Measurements from ENCODE around the gene C1orf216. TPM values are rescaled to one million over a fixed set of nuclear protein-coding genes. Genes with fewer than 3 reads are reported as not detected.

Gene C1orf216
- total RNA-seq, 1 experiment from 2014 or later = 13.4 TPM

- no TSS peak for BruUV-seq (replicated peaks)
- Histone ChIP-seq H3K79me2 (ENCODE audit: low read length) (no peaks in the 10 kb centered on the region), H3K9me3 (ENCODE audit: low read length) (no peaks in the 10 kb centered on the region), H3K4me3 (ENCODE audit: low read length) (no peak overlapping the region), H3K9me2 (replicated peaks; ENCODE audit: low read length) (no peaks in the 10 kb centered on the region), H3K27ac (ENCODE audit: low read length) (no peak overlapping the region), H3K36me3 (ENCODE audit: low read depth, low read length) (no peaks in the 10 kb centered on the region), H4K20me1 (ENCODE audit: low read length) (no peaks in the 10 kb centered on the region), H3K4me2 (ENCODE audit: low read length) (no peak overlapping the region), H3K9ac (ENCODE audit: low read length) (no peak overlapping the region), H3K4me1 (ENCODE audit: insufficient read depth, low read length) (no peaks in the 10 kb centered on the region), H2AFZ (ENCODE audit: low read length) (no peak overlapping the region), H3F3A (ENCODE audit: low read length, unreplicated experiment) (no peaks in the 10 kb centered on the region), H3K27me3 (ENCODE audit: low read length) (peaks cover 25% of the 10 kb centered on the region)
- CTCF ChIA-PET = no interaction called here
- intact Hi-C loops (cut with micrococcal nuclease) = no loop called here
- TF ChIP-seq CTCF (conservative IDR thresholded peaks at IDR 0.05; ENCODE audit: low read depth, low read length) (no peak), EZH2 (IDR thresholded peaks at IDR 0.05; ENCODE audit: low read length, unreplicated experiment) (no peak), EZH2phosphoT487 (IDR thresholded peaks at IDR 0.05; ENCODE audit: borderline replicate concordance, low read length) (no peak)
- POLR2A ChIA-PET (ENCODE audit: unreplicated experiment) = no interaction called here
- ATAC-seq = no peak
- DNase-seq = no peak
Measured at GRCh38 chr1:35675773-35676172, 42.9 kb downstream of the C1orf216 start.

GRCh38 chr1:35674111-35674510 is 44.6 kb downstream of the C1orf216 start:
- no peaks in the 10 kb centered on the region for H3K79me2 ChIP-seq (ENCODE audit: low read length)
- H4K20me1 ChIP-seq (ENCODE audit: low read length) = no peaks in the 10 kb centered on the region
- no peaks in the 10 kb centered on the region for H3K36me3 ChIP-seq (ENCODE audit: low read depth, low read length)
- H3K4me2 ChIP-seq (ENCODE audit: low read length) = no peak overlapping the region
- H2AFZ ChIP-seq (ENCODE audit: low read length) = 0 out of 2 replicates have a peak overlapping the region, but pooled peaks have one; percentile 42
- DNase-seq (no peak), ATAC-seq (no peak)
- H3K9me2 ChIP-seq (replicated peaks; ENCODE audit: low read length) = no peaks in the 10 kb centered on the region
- no peak overlapping the region for H3K9ac ChIP-seq (ENCODE audit: low read length)
- BruUV-seq (replicated peaks) = no TSS peak
- ChIA-PET CTCF (no interaction called here), POLR2A (ENCODE audit: unreplicated experiment) (no interaction called here)
- no peaks in the 10 kb centered on the region for H3K4me1 ChIP-seq (ENCODE audit: insufficient read depth, low read length)
- no peaks in the 10 kb centered on the region for H3K9me3 ChIP-seq (ENCODE audit: low read length)
- H3K27ac ChIP-seq (ENCODE audit: low read length) = no peak overlapping the region
- H3K27me3 ChIP-seq (ENCODE audit: low read length) = peaks cover 20% of the 10 kb centered on the region
- intact Hi-C loops (cut with micrococcal nuclease) = no loop called here
- H3F3A ChIP-seq (ENCODE audit: low read length, unreplicated experiment) = no peaks in the 10 kb centered on the region
- H3K4me3 ChIP-seq (ENCODE audit: low read length) = no peak overlapping the region
- TF ChIP-seq EZH2 (IDR thresholded peaks at IDR 0.05; ENCODE audit: low read length, unreplicated experiment) = no peak
- no peak for TF ChIP-seq CTCF (conservative IDR thresholded peaks at IDR 0.05; ENCODE audit: low read depth, low read length)
- TF ChIP-seq EZH2phosphoT487 (IDR thresholded peaks at IDR 0.05; ENCODE audit: borderline replicate concordance, low read length) = no peak

GRCh38 chr1:35672116-35672515 is 46.6 kb downstream of the C1orf216 start:
- POLR2A ChIA-PET (ENCODE audit: unreplicated experiment) = interaction anchor here (0.6 kb wide), 1 partner anchor 284 kb away, joined by 3 read pairs; no protein-coding TSS in a partner anchor

More at GRCh38 chr1:35672116-35672515, 46.6 kb downstream of the C1orf216 start:
- Histone ChIP-seq H3K9me3 (ENCODE audit: low read length) (no peaks in the 10 kb centered on the region), H2AFZ (ENCODE audit: low read length) (no peak overlapping the region), H3K27me3 (ENCODE audit: low read length) (peaks cover 12% of the 10 kb centered on the region), H3K4me1 (ENCODE audit: insufficient read depth, low read length) (no peaks in the 10 kb centered on the region), H3K36me3 (ENCODE audit: low read depth, low read length) (no peaks in the 10 kb centered on the region), H3K4me2 (ENCODE audit: low read length) (no peak overlapping the region), H3K4me3 (ENCODE audit: low read length) (no peak overlapping the region), H3K9me2 (replicated peaks; ENCODE audit: low read length) (no peaks in the 10 kb centered on the region), H3K27ac (ENCODE audit: low read length) (no peak overlapping the region), H3K79me2 (ENCODE audit: low read length) (no peaks in the 10 kb centered on the region), H3K9ac (ENCODE audit: low read length) (no peak overlapping the region), H3F3A (ENCODE audit: low read length, unreplicated experiment) (no peaks in the 10 kb centered on the region), H4K20me1 (ENCODE audit: low read length) (no peaks in the 10 kb centered on the region)
- CTCF ChIA-PET = no interaction called here
- DNase-seq (no peak), ATAC-seq (no peak)
- TF ChIP-seq EZH2 (IDR thresholded peaks at IDR 0.05; ENCODE audit: low read length, unreplicated experiment) (no peak), EZH2phosphoT487 (IDR thresholded peaks at IDR 0.05; ENCODE audit: borderline replicate concordance, low read length) (no peak), CTCF (conservative IDR thresholded peaks at IDR 0.05; ENCODE audit: low read depth, low read length) (no peak)
- intact Hi-C loops (cut with micrococcal nuclease) = no loop called here
- BruUV-seq (replicated peaks) = no TSS peak
